ENCODE results near the gene NECAB2.

DNA sequence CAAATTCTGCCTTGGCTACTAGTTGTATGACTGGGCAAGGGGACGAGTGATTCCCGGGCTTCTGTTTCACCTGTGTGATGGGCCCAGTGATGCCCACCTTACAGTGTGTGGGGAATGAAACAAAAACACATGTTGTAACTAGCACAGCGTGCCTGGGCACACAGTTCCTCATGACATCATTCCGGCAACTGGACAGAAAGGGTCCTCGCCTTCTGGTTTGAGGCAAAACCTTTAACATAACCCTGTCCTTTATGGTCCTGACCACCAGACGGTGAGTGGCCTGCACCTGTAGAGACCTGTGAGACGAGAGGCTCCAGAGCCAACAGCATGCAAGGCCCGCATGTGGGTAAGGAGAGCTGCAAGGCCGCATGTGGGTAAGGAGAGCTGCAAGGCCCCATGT, 82.3 kb downstream of the NECAB2 start:
- TF ChIP-seq, protein P1, sequence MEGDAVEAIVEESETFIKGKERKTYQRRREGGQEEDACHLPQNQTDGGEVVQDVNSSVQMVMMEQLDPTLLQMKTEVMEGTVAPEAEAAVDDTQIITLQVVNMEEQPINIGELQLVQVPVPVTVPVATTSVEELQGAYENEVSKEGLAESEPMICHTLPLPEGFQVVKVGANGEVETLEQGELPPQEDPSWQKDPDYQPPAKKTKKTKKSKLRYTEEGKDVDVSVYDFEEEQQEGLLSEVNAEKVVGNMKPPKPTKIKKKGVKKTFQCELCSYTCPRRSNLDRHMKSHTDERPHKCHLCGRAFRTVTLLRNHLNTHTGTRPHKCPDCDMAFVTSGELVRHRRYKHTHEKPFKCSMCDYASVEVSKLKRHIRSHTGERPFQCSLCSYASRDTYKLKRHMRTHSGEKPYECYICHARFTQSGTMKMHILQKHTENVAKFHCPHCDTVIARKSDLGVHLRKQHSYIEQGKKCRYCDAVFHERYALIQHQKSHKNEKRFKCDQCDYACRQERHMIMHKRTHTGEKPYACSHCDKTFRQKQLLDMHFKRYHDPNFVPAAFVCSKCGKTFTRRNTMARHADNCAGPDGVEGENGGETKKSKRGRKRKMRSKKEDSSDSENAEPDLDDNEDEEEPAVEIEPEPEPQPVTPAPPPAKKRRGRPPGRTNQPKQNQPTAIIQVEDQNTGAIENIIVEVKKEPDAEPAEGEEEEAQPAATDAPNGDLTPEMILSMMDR (IDR thresholded peaks at IDR 0.05; ENCODE audit: insufficient read depth, low read length): no peak
- TF ChIP-seq, protein P2, sequence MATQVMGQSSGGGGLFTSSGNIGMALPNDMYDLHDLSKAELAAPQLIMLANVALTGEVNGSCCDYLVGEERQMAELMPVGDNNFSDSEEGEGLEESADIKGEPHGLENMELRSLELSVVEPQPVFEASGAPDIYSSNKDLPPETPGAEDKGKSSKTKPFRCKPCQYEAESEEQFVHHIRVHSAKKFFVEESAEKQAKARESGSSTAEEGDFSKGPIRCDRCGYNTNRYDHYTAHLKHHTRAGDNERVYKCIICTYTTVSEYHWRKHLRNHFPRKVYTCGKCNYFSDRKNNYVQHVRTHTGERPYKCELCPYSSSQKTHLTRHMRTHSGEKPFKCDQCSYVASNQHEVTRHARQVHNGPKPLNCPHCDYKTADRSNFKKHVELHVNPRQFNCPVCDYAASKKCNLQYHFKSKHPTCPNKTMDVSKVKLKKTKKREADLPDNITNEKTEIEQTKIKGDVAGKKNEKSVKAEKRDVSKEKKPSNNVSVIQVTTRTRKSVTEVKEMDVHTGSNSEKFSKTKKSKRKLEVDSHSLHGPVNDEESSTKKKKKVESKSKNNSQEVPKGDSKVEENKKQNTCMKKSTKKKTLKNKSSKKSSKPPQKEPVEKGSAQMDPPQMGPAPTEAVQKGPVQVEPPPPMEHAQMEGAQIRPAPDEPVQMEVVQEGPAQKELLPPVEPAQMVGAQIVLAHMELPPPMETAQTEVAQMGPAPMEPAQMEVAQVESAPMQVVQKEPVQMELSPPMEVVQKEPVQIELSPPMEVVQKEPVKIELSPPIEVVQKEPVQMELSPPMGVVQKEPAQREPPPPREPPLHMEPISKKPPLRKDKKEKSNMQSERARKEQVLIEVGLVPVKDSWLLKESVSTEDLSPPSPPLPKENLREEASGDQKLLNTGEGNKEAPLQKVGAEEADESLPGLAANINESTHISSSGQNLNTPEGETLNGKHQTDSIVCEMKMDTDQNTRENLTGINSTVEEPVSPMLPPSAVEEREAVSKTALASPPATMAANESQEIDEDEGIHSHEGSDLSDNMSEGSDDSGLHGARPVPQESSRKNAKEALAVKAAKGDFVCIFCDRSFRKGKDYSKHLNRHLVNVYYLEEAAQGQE (IDR thresholded peaks at IDR 0.05; ENCODE audit: insufficient replicate concordance, low read depth): no peak
- TF ChIP-seq GABPA (IDR thresholded peaks at IDR 0.05; ENCODE audit: low read depth) (no peak), POLR2AphosphoS5 (IDR thresholded peaks at IDR 0.05; ENCODE audit: low read depth) (no peak), SPI1 (IDR thresholded peaks at IDR 0.05; ENCODE audit: borderline replicate concordance, low read depth) (no peak)
